Measurements from ENCODE around the gene TPP2. TPM values are rescaled to one million over a fixed set of nuclear protein-coding genes. Genes with fewer than 3 reads are reported as not detected.

TPP2 gene
- total RNA-seq, 4 donors from 2014 or later = 38.2 to 78.2 (median 68.1) TPM

DNA sequence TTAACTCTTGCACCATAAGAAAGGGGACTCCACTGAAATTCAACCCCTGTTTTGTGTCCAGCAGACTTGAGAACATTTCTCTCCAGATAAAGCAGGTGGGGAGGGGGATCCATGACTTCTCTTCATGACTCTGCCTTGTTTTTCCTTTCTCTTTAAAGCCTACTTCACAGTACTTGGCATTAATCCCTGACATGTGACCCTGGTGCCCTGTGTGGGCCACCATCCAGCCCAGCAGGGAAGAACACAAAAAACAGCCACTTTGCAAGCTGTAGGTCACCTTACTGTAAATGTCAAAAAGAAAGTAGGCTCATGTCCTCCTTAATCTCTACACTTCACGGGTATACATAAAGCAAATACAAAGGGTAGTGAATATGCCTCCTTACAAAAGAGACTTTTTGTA, 30.3 kb upstream of the TPP2 start:
- Histone ChIP-seq H3K4me1 (no peaks in the 10 kb centered on the region), H3K27me3 (no peaks in the 10 kb centered on the region), H3K4me3 (no peak overlapping the region), H3K9me3 (no peaks in the 10 kb centered on the region), H3K36me3 (no peaks in the 10 kb centered on the region), H3K27ac (no peak overlapping the region)
- in situ Hi-C loops (cut with MboI; ENCODE audit: low sequenced_read_pairs in 4 of 4) = no loop called here
- no peak for ATAC-seq
- DNase-seq = no peak
- intact Hi-C loops (cut with DNase I; ENCODE audit: low total_unique reads) = no loop called here
- TF ChIP-seq, protein P1, sequence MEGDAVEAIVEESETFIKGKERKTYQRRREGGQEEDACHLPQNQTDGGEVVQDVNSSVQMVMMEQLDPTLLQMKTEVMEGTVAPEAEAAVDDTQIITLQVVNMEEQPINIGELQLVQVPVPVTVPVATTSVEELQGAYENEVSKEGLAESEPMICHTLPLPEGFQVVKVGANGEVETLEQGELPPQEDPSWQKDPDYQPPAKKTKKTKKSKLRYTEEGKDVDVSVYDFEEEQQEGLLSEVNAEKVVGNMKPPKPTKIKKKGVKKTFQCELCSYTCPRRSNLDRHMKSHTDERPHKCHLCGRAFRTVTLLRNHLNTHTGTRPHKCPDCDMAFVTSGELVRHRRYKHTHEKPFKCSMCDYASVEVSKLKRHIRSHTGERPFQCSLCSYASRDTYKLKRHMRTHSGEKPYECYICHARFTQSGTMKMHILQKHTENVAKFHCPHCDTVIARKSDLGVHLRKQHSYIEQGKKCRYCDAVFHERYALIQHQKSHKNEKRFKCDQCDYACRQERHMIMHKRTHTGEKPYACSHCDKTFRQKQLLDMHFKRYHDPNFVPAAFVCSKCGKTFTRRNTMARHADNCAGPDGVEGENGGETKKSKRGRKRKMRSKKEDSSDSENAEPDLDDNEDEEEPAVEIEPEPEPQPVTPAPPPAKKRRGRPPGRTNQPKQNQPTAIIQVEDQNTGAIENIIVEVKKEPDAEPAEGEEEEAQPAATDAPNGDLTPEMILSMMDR (IDR thresholded peaks at IDR 0.05 in 4 of 5, conservative IDR thresholded peaks at IDR 0.05 in 1 of 5) = no peak
- TF ChIP-seq POLR2A (IDR thresholded peaks at IDR 0.05) = no peak

DNA sequence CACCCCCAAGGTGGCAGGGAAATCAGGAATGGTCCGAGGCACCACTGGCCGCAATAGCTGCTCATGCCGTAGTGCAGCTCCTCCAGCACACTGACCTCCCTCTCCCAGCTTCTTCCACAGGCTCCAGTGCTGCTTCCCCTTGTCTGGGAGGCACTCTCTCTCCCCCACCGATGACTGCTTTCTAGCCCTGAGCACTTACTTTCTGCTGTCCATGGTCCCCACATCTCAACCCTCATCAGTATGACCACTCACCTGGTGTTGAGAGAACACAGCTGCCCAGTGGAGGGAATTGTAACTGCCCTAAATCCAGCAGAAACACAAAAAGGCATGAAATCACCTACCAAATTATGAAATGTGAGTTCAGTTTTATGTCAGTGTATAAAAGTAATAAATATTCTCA, 28.9 kb upstream of the TPP2 start:
- TF ChIP-seq, protein P1 (IDR thresholded peaks at IDR 0.05 in 4 of 5, conservative IDR thresholded peaks at IDR 0.05 in 1 of 5) = no peak
- TF ChIP-seq POLR2A (IDR thresholded peaks at IDR 0.05) = no peak
- DNase-seq (no peak), ATAC-seq (no peak)
- Histone ChIP-seq H3K4me1 (no peaks in the 10 kb centered on the region), H3K36me3 (no peaks in the 10 kb centered on the region), H3K4me3 (no peak overlapping the region), H3K9me3 (no peaks in the 10 kb centered on the region), H3K27ac (no peak overlapping the region), H3K27me3 (no peaks in the 10 kb centered on the region)
- in situ Hi-C loops (cut with MboI; ENCODE audit: low sequenced_read_pairs in 4 of 4) = no loop called here
- intact Hi-C loops (cut with DNase I; ENCODE audit: low total_unique reads) = no loop called here

DNA sequence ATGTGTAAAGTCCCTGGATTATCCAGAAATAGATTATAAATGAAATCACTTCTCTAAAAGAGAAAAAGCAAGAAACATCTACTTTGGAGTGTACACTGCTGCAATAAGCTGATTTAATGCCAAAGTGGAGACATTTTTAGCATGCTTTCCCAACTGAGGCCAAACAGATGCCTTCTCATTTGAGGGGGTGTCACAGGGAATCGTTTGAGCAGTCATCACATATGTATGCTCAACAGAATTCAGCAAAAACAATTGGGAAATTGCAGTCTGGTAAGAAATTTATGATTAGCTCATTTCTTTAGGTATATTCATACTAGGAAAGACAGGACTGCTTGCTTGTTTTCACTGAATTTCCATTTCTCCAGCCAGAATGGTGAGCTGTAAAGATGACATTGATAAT, 27.3 kb upstream of the TPP2 start:
- in situ Hi-C loops (cut with MboI; ENCODE audit: low sequenced_read_pairs in 4 of 4) = no loop called here
- no peak for DNase-seq
- intact Hi-C loops (cut with DNase I; ENCODE audit: low total_unique reads) = no loop called here
- TF ChIP-seq POLR2A (IDR thresholded peaks at IDR 0.05) = no peak
- TF ChIP-seq, protein P1 (IDR thresholded peaks at IDR 0.05 in 4 of 5, conservative IDR thresholded peaks at IDR 0.05 in 1 of 5) = no peak
- Histone ChIP-seq H3K27ac (no peak overlapping the region), H3K4me3 (no peak overlapping the region), H3K4me1 (no peaks in the 10 kb centered on the region), H3K9me3 (no peaks in the 10 kb centered on the region), H3K36me3 (no peaks in the 10 kb centered on the region), H3K27me3 (no peaks in the 10 kb centered on the region)
- no peak for ATAC-seq

DNA sequence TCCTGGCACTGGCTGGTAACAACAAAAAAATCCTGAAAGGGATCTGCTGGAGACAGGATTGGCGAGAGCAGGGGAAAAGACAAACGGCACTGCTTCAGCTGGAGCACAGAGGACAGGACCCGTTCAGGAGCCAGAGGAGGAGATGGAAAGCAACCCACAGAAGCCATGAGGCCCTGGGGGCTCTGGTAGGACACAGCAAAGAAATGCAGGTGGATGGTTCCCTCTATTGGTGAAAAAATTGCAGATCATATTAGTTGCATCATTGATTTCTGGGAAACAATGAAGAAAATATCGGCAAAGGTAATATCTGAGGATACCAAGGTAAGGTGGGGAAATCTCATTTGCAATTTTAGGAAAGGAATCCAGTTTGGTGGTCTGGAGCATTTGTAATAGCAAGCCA, 25.7 kb upstream of the TPP2 start:
- Histone ChIP-seq H3K27ac (no peak overlapping the region), H3K27me3 (no peaks in the 10 kb centered on the region), H3K4me1 (no peaks in the 10 kb centered on the region), H3K36me3 (no peaks in the 10 kb centered on the region), H3K9me3 (no peaks in the 10 kb centered on the region), H3K4me3 (no peak overlapping the region)
- in situ Hi-C loops (cut with MboI; ENCODE audit: low sequenced_read_pairs in 4 of 4) = loop anchor here in 3 of 4 donors (5.0 to 10.0 kb wide), 4 partner anchors 154 to 284 kb away; no protein-coding TSS in a partner anchor
- intact Hi-C loops (cut with DNase I; ENCODE audit: low total_unique reads) = no loop called here
- no peak for DNase-seq
- ATAC-seq = no peak
- TF ChIP-seq, protein P1 (IDR thresholded peaks at IDR 0.05 in 4 of 5, conservative IDR thresholded peaks at IDR 0.05 in 1 of 5) = no peak
- TF ChIP-seq POLR2A (IDR thresholded peaks at IDR 0.05) = no peak

DNA sequence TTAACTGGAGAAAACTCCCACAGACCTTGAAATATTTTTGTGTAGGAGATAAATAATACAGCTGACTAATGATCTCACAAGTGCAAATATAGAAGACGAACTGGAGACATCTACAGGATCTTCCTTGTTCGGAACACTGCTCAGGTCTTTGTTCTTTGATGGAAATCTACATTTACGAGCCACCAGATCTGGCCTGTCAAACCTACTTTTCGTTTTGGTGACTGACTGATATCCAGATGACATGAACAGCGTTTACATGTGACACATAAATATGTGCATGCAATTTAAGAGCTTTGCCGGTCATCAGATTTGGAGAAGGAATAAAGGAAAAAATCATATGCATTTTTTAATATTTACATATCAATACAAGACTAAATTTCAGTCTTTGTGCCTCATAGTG, 24.5 kb upstream of the TPP2 start:
- DNase-seq (no peak), ATAC-seq (no peak)
- in situ Hi-C loops (cut with MboI; ENCODE audit: low sequenced_read_pairs in 4 of 4) (loop anchor here in 3 of 4 donors (5.0 to 10.0 kb wide), 4 partner anchors 152 to 282 kb away; no protein-coding TSS in a partner anchor), intact Hi-C loops (cut with DNase I; ENCODE audit: low total_unique reads) (no loop called here)
- Histone ChIP-seq H3K36me3 (no peaks in the 10 kb centered on the region), H3K4me1 (no peaks in the 10 kb centered on the region), H3K9me3 (no peaks in the 10 kb centered on the region), H3K4me3 (no peak overlapping the region), H3K27me3 (no peaks in the 10 kb centered on the region), H3K27ac (no peak overlapping the region)
- TF ChIP-seq POLR2A (IDR thresholded peaks at IDR 0.05) = no peak
- TF ChIP-seq, protein P1 (IDR thresholded peaks at IDR 0.05 in 4 of 5, conservative IDR thresholded peaks at IDR 0.05 in 1 of 5) = no peak
